GM19324 (cell line): ENCODE measurements around the gene IFI35.
A peak's percentile ranks its signal among the peaks of the same experiment; 100 is the strongest.
"Not testable (repeated sequence)": the region's sequence is repeated elsewhere in the genome, so short reads cannot be mapped to it uniquely, and the experiment has no call there.

Source experiments
- ATAC-seq: cut with Tn5 transposase; IDR thresholded peaks from one replicate; pipeline ENCODE4 v1.9.1; 2021; ENCODE audit warnings: mild to moderate bottlenecking, moderate library complexity; ENCODE audit not compliant: unreplicated experiment, low FRiP score

Gene IFI35

GRCh38 chr17:42997390-42997983 lies 9.1 kb upstream of the IFI35 start:
- ATAC-seq = no peak

- peak; percentile 91 for ATAC-seq
These were observed 8.3 kb upstream of the IFI35 start, which contains the start of gene RPL27 for GRCh38 chr17:42997984-42998938. Gene RPL27, plus strand, starts transcription at chr17:42998419. Its CDS starts 332 bp downstream, at chr17:42998751.

GRCh38 chr17:42999003-42999525 lies 7.5 kb upstream of the IFI35 start:
- no peak for ATAC-seq

GRCh38 chr17:43000894-43001293 lies 5.7 kb upstream of the IFI35 start:
- ATAC-seq = not testable (repeated sequence)

- ATAC-seq = no peak
These were observed 2.9 kb upstream of the IFI35 start for GRCh38 chr17:43003542-43004172.

GRCh38 chr17:43010667-43011308 lies 4.2 kb downstream of the IFI35 start:
- no peak for ATAC-seq

GRCh38 chr17:43011728-43012472 lies 5.3 kb downstream of the IFI35 start:
- no peak for ATAC-seq

GRCh38 chr17:43013296-43013695 lies 6.7 kb downstream of the IFI35 start:
- ATAC-seq = no peak

- ATAC-seq = no peak
These were observed 7.5 kb downstream of the IFI35 start for GRCh38 chr17:43014020-43014648.

GRCh38 chr17:43014649-43015542 lies 8.3 kb downstream of the IFI35 start:
- no peak for ATAC-seq

- ATAC-seq = no peak
These were observed 9.0 kb downstream of the IFI35 start for GRCh38 chr17:43015579-43015978.

- ATAC-seq = no peak
These were observed 9.6 kb downstream of the IFI35 start for GRCh38 chr17:43016216-43016615.

GRCh38 chr17:43018008-43018853 lies 11.6 kb downstream of the IFI35 start:
- no peak for ATAC-seq

GRCh38 chr17:43018932-43019331 lies 12.3 kb downstream of the IFI35 start:
- no peak for ATAC-seq

- no peak for ATAC-seq
These were observed 12.8 kb downstream of the IFI35 start for GRCh38 chr17:43019418-43019817.

- ATAC-seq = no peak
These were observed 13.5 kb downstream of the IFI35 start for GRCh38 chr17:43020030-43020621.
